Stimulated activated CD4-positive, alpha-beta T cell treated with anti-CD3 and anti-CD28 coated beads, Interleukin-4, amount 100 ng/mL, for 4 hours (primary cell): Measurements from ENCODE around the gene USP47.

Experiments
- DNase-seq, 2 experiments: peaks; one replicate each; pipeline ENCODE4 v3.0.0-alpha.2; 2020

Gene USP47, protein sequence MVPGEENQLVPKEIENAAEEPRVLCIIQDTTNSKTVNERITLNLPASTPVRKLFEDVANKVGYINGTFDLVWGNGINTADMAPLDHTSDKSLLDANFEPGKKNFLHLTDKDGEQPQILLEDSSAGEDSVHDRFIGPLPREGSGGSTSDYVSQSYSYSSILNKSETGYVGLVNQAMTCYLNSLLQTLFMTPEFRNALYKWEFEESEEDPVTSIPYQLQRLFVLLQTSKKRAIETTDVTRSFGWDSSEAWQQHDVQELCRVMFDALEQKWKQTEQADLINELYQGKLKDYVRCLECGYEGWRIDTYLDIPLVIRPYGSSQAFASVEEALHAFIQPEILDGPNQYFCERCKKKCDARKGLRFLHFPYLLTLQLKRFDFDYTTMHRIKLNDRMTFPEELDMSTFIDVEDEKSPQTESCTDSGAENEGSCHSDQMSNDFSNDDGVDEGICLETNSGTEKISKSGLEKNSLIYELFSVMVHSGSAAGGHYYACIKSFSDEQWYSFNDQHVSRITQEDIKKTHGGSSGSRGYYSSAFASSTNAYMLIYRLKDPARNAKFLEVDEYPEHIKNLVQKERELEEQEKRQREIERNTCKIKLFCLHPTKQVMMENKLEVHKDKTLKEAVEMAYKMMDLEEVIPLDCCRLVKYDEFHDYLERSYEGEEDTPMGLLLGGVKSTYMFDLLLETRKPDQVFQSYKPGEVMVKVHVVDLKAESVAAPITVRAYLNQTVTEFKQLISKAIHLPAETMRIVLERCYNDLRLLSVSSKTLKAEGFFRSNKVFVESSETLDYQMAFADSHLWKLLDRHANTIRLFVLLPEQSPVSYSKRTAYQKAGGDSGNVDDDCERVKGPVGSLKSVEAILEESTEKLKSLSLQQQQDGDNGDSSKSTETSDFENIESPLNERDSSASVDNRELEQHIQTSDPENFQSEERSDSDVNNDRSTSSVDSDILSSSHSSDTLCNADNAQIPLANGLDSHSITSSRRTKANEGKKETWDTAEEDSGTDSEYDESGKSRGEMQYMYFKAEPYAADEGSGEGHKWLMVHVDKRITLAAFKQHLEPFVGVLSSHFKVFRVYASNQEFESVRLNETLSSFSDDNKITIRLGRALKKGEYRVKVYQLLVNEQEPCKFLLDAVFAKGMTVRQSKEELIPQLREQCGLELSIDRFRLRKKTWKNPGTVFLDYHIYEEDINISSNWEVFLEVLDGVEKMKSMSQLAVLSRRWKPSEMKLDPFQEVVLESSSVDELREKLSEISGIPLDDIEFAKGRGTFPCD (N-terminal part only)

DNA sequence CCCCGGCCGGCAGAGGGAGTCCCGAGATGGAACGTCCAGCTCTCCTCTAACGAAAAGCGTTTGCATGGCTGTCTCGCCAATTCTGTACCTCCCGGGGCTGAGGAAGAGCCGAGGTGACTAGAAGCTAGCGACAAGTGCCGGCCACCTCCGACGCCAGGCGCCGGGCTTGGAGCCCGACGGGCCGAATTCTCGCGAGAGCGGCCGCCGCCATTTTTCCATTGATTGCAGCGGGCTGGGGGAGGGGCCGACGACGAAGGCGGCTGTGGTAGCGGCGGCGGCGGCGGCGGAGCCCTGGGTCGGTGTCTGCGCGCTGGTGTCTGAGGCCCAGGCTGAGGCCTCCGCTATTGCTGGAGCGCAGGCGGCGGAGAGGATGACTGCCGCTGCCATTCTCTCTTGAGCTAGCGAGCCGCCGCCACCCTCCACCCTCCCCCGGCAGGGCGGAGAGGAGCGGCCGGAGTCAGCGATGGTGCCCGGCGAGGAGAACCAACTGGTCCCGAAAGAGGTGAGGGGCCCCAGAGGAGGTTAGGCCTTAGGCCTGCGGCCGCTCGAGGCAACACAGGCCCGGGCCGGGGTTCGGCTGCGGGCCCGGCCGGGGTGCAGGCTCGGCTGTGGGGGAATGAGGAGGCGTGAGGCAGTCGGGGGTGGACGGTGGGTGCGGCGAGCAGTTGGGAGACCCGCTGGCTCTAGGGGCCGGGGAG, at the start of gene USP47:
Gene USP47, plus strand, starts transcription at position 250 of the 698 bp plus-strand sequence. Its CDS starts 214 bp downstream, at position 464.
- peak; percentile 90 to 95 for DNase-seq

DNA sequence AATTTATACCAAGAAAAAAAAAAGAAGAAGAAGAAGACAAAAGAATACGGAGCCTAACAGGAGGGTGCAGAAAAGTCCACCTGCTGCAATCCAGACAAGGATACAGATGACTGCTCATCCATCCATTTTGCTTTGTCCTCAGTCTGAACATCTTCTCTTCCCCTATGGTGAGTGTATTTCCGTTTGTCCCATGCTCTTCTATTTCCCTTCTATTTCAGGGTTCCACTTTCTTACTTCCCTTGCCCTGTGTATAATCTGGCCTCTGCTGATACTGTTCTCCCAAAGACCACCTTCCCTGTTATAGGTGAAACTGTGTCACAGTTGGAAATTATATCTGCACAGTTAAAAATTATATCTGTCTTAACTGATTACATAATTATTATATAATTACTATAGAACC, 48.7 kb upstream of the USP47 start:
- DNase-seq, result no peak

DNA sequence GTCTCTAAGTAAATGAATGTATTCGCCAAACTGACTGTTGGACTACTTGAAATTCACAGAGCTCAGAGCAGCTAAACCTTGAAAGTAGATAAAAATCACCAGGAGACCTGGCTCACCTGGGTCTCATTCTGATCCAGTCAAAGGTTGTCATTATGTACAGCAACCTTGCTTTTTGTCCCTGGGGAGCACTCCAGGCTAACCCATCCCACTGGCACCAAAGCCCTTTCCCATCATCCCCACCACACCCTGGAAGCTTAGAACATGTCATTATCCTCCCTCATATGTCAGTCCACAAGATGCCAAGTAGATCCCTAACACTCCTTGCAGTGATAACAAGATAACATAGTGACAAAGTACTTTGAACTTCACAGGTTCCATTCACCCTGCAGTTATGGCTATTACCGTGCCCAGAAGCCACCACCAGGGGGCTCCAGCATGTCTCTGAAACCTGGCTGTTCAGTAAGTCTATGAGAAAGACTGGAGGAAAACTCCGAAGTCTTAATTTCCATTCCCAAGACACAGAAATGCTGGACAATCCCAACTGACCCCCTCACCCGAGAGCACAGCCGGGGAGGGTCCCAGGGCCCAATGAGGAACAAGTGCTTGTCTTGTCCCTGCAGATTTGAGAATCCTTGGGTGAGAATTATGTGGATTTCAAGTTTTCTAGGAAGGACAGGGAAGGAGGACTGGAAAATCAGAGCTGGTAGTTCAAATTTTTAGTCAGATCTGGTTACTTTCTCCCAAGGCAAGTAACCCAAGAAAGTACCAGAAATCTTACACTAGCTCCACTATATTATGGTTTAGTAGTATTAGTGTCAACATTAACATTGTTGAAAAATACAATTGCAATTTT, 43.0 kb upstream of the USP47 start:
- peak; percentile 52 to 67 for DNase-seq

- no peak for DNase-seq
Observed at GRCh38 chr11:11805228-11805627, 36.5 kb upstream of the USP47 start.

- DNase-seq, result no peak
Observed at GRCh38 chr11:11806074-11806473, 35.7 kb upstream of the USP47 start.

DNA sequence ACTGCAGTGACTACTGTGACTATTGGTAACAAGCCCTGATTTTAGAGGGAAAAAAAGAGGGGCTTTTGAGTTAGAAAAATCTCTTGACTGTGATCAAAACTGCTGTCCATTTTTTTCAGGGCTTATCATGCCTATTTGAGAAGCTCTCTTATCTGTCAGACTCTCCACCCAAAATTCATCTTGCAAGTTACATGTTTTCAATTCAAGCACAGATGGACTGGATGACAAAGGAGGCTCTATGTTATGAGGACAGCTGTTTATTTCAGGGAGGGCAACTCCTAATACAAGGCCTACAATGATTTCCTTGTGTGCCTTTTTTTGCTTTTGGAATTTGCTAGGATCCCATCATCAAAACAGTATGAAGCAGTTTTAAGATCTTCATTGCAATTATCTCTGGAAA, 35.2 kb upstream of the USP47 start:
- no peak for DNase-seq

- DNase-seq, result no peak
Observed at GRCh38 chr11:11807811-11808782, 33.7 kb upstream of the USP47 start.

DNA sequence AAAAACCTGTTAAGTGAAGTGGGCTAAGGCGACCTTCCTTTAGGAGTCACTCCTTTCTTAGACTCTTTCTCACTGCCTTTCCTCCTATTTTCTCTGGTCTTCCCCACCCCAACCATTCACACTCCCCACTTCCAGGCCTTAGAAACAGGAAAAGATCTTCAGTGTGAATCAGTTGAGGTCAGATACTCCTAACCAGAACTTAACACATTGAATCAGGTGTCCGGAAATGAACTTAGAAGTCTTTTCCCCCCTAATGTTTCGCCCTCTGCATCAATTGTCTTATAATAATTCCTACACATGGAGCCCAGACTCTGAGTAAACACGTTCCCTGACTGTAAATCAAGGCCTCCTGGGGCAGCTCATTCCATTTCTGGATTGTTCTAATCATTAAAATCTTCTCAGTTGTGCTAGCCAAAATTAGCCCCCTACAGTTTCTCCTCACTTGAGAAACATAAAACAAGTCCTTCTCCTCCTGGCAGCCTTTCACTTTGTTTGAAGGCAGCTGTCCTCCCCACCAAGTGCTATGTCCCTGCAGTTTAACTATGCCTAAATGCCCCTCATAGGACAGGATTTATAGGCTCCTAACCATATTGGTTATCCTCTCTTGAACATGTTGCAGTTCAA, 32.7 kb upstream of the USP47 start:
- DNase-seq, result no peak

DNA sequence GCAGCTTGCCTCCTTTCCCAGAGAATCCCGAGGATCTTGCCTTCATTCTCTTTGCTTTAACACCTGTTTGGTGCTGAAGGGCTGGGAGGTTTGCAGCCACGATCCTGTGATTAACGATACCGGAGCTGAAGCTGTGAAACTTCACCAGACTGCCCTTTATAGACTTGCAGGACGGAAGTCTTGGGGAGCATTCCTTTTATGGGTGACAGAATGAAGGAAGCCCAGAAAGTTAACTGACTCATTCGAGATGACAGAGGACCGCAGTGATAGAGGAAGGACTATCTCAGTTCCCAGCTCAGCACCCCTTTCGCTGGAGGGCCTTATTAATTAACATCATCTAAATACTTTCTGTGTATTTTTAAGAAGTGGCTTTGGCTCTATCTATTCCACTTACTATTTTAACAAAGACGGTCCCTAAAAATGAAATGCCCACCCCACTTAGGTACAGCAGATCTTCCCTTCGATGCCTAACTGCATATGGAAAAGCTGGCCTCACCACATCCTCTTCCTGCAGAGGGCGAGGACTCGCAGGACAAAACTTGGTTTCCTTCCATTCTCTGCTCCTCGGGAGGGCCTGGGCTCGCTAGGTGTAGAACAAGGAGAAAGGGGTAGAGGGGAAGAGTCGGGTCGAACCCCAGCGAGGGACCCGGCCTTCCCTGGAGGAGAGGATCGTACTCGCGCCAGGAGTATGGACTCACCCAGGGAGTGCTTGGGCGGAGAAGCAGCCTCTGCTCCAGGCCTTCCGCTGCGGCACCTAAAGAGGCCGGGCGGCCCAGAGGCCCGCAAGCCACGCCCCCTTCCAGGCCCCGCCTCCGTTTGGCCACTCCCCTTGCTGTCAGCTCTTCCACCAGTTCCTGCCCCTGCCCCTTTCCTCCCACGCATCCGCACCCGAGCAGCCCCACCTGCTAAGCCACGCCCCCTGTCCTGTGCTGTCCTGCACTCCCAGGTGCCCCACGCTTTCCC, 30.7 kb upstream of the USP47 start:
- DNase-seq, result no peak

DNA sequence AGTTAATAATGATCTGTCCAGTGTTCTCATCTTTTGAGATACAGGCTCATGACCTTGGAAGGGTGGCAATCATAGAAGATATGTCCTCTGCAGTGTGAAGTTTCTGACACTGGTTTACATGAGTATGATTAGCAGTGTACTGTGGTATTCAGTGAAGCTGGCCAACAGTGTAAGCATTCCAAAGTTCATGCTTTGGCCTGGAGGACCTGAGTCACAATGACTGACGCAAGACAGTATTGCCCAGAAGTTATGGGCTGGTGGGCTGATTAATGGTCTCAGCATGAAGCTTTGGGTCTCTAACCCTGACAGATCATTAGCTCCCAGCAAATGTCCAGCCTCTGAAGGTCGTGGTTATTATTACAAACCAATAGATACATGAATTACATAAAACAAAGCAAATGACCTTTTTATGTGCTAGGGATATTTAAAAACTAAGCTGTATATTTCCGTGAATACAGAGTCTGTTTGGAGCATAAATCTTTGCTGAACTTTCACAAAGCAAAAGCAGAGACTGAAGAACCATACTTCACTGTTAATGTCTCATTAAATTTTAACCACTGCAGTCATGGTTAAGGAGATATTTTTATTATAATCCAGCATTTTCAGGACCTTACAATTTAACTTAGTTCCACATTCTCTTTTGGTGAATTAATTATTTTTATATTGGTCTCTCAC, 28.3 kb upstream of the USP47 start:
- no peak for DNase-seq

- no peak for DNase-seq
Observed at GRCh38 chr11:11814614-11815452, 26.9 kb upstream of the USP47 start.

DNA sequence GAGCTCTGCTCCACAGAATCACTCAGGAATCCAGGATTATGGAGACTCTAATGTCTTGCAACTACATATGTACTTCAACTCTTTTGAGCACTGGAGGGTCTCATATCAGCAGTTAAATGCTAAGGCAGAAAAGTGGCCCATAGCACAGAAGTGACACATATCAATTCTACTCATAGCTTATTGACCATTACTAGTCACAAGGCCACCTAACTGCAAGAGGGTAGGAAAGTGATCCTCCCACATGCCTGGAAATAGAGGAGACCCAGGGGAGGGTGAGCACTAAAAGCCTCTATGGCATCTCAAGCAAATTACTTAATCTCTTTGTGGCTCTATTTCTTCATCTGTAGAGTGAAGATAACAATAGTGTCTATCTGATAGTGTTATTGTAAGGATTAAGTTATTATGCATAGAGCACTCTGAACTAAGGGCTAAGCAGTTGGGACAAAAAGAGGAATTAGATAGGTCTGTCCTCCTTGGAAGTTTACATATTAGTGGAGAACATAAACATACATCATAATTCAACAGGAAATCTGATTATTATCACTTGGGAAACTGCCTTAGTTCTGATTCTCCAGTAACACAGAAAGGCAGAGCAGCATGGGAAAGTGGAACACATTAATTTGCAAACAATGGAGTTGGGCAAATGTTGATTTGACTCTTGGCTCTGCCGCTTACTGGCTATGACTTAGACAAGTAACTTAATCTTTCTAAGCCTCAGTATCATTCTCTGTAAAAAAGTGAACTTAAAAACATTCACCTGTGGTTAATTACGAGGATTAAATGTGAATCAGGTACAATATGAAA, 25.1 kb upstream of the USP47 start:
- DNase-seq, result no peak

GRCh38 chr11:11817957-11818356, 23.8 kb upstream of the USP47 start:
- DNase-seq, result no peak

DNA sequence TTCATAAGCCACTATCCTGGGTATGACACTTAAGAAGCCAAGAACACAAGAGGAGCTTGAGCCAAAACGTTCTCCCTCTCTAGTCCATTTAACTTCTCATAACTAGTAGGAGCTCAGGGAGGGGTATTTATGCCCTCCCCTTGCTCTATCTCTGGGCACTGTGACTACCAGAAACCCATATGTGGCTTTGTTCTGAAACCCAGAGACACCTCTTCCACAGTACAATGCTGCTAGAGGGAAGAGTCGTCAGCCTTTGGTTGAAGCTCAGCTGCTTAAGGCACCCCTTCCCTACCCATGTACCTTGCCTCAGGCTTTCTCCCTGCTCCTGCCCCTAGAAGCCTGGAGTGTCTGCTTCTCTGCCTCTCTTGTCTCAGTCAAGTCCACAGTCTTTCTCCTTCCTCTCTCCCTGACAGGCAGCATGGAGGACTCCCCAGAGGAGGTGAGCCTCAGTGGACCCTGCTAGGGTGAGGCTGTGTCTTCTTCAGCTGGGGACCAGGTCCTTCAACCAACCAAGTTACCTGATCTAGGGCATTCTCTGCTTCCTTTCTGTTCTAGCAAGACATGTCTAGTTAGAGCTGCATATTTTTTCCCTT, 23.1 kb upstream of the USP47 start:
- DNase-seq, result no peak

- DNase-seq, result no peak
Observed at GRCh38 chr11:11821899-11822298, 19.9 kb upstream of the USP47 start.

DNA sequence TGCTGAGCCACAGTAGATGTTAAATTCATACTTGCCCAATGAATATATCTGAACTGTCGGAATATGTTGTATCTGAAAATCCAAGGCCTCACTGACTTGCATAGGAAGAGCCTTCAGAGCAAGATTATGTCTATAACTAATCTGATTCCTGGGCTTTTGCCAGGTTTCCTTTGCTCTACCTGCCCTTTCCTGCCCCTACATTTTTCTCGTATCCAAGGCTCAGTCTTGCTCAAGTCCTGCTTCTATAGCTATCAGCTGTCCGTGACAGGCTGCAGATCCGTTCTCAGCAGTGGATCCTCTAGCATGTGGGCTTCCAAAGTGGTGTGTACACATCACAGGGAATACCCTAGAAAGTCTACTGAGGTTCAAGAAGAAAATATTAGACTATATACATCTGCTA, 18.8 kb upstream of the USP47 start:
- no peak for DNase-seq
